AG10803 (cell line): ENCODE measurements around the gene C19orf33.

Source experiments
- DNase-seq: peaks from one replicate; pipeline ENCODE4 v3.0.0; 2010; ENCODE audit warnings: low read depth
- H3K4me3 ChIP-seq: 2 replicates; pipeline ENCODE4 v1.5.1; 2011; ENCODE audit warnings: mild to moderate bottlenecking, low read length, control low read depth
- CTCF ChIP-seq: conservative IDR thresholded peaks from 2 replicates; pipeline ENCODE4 v1.5.1; 2011; ENCODE audit warnings: mild to moderate bottlenecking, low read length, control low read depth, inconsistent platforms

The C19orf33 gene

GRCh38 chr19:38316477-38317067, 12.5 kb downstream of the C19orf33 start:
- no peak for TF ChIP-seq CTCF
- DNase-seq = no peak
- H3K4me3 ChIP-seq = peak overlapping the region; percentile 49

GRCh38 chr19:38317104-38317612, 13.1 kb downstream of the C19orf33 start:
- no peak for DNase-seq
- no peak for TF ChIP-seq CTCF
- no peak overlapping the region for H3K4me3 ChIP-seq

GRCh38 chr19:38318660-38319059, 14.6 kb downstream of the C19orf33 start:
- DNase-seq = no peak
- no peak overlapping the region for H3K4me3 ChIP-seq
- TF ChIP-seq CTCF = no peak

- TF ChIP-seq CTCF = no peak
- peak; percentile 15 for DNase-seq
- peak within 1 kb of the TSS; percentile 71 for H3K4me3 ChIP-seq
These were observed 15.6 kb downstream of the C19orf33 start, which contains the start of gene KCNK6 for GRCh38 chr19:38319421-38320258. Gene KCNK6, plus strand, starts transcription at chr19:38319845. Its CDS starts 106 bp downstream, at chr19:38319951.

- no peak for TF ChIP-seq CTCF
- peak overlapping the region; percentile 71 for H3K4me3 ChIP-seq
- DNase-seq = no peak
These were observed 16.9 kb downstream of the C19orf33 start for GRCh38 chr19:38320969-38321339.

GRCh38 chr19:38321646-38322196, 17.7 kb downstream of the C19orf33 start:
- peak; percentile 83 for DNase-seq
- peak overlapping the region; percentile 71 for H3K4me3 ChIP-seq
- no peak; the same call in 1 of the 2 replicates for TF ChIP-seq CTCF
